Measurements from ENCODE around the gene TRAF3IP3.

- TF ChIP-seq MAX (IDR thresholded peaks at IDR 0.05) (peak; percentile 100), NFIC (IDR thresholded peaks at IDR 0.05) (peak; percentile 64), EP300 (IDR thresholded peaks at IDR 0.05; ENCODE audit: borderline replicate concordance) (peak; percentile 21; the same call in 1 of the 2 replicates), EGR1 (IDR thresholded peaks at IDR 0.05) (peak; percentile 11; the same call in 1 of the 2 replicates), YY1 (IDR thresholded peaks at IDR 0.05; ENCODE audit: low read depth) (peak; percentile 64; the same call in 1 of the 2 replicates), TEAD4 (IDR thresholded peaks at IDR 0.05) (peak; percentile 55), USF1 (IDR thresholded peaks at IDR 0.05) (peak; percentile 95)
These were observed 71.8 kb downstream of the TRAF3IP3 start, which contains the start of gene UTP25 for GRCh38 chr1:209827384-209828262.
